Right lobe of liver (tissue), 4 donors: Measurements from ENCODE around the gene ZBTB8A.

Experiments used
- CTCF ChIP-seq, 4 donors: fragments of 200-600 bp in 3 of 4; fragments of 450-650 bp in 1 of 4; IDR thresholded peaks; one replicate each; pipeline versions ENCODE4 v1.5.1 to v1.8.0; 2016 to 2022; ENCODE audit warnings: antibody characterized with exemption in 4 of 4, mild to moderate bottlenecking in 2 of 4
- POLR2A ChIP-seq: fragments of 450-650 bp; IDR thresholded peaks from one replicate; pipeline ENCODE4 v1.6.1; 2017; ENCODE audit warnings: antibody characterized with exemption, mild to moderate bottlenecking
- donor health status: DM: no; HTN: no; CAD: no.
- donor health status: DM: no; HTN: no; CAD: no.
- donor health status: DM: no; HTN: yes; CAD: no.

GRCh38 chr1:32516402-32516801 is 22.8 kb upstream of the ZBTB8A start:
- no peak for TF ChIP-seq CTCF (IDR thresholded peaks at IDR 0.05)
- TF ChIP-seq POLR2A = no peak
